ENCODE data around the gene TST.
A peak's percentile ranks its signal among the peaks of the same experiment; 100 is the strongest.

Gene TST

DNA sequence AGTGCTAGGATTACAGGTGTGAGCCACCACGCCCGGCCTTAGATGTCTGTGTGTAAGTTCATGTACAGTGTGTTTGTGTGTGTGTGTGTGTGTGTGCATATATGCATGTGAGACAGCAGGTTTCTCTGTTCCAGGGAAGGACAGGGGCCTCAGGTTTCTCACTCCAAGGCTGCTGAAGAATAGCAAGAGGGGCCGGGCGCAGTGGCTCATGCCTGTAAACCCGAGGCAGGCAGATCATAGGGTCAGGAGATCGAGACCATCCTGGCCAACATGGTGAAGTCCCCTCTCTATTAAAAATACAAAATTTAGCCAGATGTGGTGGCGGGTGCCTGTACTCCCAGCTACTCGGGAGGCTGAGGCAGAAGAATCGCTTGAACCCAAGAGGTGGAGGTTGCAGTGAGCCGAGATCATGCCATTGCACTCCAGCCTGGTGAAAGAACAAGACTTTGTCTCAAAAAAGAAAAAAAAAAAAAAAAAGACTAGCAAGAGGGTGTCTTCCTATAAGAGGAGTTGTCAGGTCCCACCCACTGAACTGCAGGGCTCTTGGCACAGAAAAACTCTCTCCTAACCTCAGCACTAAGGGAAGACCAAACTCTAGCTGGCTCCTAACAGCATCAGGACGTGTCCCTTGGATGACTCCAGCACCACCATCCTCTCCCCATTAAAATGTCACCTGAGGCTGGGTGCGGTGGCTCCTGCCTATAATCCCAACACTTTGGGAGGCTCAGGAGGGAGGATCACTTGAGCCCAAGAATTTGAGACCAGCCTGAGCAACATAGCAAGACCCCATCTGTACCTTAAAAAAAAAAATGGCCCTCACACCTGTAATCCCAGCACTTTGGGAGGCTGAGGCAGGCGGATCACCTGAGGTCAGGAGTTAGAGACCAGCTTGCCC, 40.0 kb downstream of the TST start:
- no peak for DNase-seq

DNA sequence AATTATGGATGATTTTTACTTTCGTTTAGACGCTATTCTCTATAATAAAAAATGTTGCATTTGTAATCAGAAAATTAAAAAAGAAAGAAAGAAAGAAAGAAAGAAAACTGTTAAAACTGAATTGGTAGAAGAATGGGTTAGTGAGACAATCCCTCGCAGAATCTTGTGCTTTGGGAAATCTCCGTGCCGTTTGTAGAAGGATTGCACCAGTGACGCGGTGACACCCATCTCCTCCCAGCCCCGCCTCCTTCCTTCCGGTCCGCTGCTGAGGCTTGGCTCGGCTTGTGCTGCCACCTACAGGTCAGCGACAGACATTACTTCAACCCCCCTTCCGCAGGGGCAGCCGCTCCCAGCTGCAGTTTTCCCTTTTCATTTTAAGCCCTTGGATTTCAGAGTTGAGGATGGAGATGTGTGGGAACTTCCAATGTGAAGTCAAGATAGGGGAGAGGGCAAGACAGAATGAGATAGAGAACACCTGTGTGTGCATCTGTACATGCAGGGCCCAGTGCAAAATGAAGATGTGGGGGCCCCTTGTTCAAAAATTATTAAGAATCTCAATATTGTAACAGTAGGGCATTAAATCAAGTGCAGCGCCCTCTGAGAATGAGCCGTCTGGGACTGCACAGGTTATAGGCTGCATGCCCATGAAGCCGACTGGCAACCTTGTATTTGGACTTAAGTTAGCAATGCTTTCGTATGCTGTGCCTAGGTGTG, 41.1 kb downstream of the TST start:
- DNase-seq = peak; percentile 53

DNA sequence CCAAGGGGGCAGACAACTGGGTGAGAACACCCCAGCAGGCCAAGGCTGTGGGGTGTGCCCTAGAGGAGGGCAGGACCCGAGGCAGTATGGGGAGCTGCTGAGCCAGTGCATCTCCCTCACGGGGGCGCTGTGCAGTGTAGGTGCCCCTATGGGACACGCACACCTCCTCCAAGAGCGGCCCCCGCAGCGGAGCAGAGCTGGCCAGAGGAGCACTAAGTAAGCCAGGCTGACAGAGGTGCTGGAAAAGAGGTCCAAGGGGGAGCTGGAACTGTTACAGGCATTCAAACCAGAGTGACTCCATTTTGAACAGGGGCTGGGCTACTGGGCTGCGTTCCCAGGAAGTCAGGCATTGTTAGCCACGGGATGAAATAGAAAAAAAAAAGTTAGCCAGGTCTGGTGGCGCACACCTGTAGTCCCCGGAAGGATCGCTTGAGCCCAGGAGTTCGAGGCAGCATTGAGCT, 41.8 kb downstream of the TST start:
- peak; percentile 37 for DNase-seq

DNA sequence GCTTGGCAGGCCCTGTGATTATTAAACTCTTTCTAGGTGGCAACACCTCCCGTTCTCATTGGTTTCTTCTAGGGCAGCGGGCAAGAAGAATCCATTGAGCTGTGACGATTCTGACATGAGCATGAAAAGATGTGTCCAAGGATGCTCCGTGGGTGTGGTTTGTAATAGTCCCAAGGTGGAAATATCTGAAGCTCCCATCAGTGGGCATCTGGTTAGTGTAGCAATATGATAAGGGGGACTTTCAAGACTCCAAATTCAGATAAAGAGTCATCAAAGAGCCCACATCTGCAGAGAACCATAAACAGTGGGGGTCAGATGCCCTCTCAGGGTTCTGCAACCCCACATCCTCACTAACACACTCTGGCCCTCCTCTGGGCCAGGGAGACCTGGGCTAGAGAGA, 42.6 kb downstream of the TST start:
- no peak for DNase-seq

DNA sequence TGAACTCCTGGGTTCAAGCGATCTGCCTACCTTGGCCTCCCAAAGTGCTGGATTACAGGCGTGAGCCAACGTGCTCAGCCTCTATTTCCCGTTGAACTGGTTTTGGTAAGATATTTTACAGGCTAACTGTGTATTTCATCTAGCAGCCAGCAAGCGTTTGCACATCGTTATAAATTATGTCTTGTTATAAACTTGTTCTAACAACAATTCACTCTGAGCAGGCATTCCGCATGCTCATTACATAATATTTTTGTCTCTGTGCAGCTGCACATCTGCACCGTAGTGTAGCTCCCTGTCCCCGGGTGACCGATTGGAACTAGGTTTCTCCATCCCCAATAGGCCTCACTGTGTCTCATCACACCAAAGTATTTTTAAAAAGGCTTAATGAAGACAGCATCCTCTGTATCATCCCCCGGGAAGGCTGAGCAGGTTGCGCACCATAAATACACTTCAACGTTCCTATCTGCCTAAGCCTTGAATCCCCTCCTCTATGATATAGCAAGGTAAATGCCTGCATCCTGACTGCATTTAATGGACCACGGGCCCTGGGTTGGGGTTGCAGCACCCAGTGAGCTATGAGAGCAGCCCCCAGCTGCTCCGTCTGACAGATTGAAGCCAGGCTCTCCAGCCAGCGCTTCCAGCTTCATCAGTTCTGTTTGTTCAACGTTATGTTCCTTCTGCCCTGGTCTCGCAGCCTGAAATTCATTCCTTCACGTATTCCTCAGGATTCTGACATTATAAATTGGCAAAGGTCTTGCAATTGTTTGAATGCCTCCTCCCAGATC, 47.7 kb downstream of the TST start:
- DNase-seq = no peak

DNA sequence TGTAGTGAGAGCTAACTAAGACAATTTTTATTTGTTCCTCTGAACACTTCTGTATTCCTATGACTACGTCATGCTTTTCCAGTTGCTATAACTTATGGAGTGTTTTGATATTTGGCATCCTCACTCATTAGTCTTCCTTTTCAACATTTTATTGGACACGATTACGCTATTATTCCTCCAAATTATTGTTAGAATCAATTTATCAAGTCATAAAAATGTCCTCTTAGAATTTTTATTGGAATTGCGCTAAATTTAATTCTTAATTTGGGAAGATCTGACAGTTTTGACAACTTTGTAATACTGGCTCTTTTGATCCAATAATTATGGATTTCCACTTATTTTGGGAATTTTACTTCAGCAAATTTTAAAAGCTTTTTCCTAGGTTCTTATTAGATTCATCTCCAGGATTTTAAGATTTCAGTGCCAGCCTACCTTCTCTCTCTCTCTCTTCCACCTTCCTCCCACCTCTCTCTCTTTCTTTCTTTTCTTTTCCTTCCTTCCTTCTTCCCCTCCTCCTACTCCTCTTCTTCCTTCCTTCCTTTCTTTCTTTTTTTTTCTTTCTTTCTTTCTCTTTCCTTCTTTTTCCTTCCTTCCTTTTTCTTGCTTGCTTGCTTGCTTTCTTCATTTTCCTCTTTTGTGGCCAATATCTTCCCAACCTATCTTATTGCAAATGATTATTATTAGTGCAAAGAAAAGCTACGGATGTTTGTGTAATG, 50.8 kb downstream of the TST start:
- no peak for DNase-seq

DNA sequence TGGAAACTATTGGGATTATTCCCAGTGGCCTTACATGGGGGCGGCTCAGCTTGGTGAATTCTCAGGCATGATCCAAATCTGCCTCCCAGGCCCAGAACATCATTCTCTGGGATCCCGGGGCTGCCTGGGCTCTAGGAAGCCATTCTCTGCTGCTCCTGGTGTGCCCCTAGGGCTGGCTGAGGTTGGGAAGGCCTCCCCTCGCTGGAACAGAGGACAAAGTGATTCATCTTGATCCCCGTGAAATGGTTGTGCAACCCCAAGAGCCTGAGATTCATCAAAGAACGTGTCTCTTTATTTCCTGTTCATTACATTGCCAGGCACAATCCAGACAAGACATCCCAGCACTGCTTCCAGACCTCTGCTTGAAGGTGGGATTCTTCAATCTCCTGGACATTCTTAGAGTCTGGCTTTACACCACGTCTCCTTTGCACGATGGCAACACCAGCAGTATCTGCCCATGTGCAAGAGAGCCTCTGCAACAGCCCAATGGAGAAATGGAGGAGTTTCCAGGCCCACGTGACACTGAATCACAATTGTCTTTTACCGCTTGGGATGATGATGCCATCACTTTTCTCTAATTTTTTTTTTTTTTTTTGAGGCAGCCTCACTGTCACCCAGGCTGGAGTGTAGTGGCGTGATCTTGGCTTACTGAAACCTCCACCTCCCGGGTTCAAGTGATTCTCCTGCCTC, 52.3 kb downstream of the TST start:
- DNase-seq = no peak

DNA sequence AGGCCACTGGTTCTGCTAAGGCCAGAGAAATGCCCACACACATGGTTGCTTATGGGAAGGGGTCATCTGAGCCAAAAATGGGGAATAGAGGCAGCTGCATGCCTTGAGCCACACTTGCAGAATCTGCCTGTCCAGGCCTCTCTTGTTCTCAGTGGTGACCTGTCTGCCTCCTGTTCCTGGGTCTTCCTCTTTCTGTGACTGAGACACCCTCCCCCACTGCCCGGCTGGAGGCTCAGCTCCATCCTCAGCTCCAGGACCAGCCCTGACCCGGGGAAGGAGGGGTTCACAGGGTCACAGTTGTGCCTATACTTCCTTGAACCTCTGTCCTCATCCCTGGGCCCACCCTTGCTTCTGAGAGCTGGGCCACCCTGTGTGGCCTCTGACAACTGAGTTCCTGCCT, 53.6 kb downstream of the TST start:
- DNase-seq = no peak

DNA sequence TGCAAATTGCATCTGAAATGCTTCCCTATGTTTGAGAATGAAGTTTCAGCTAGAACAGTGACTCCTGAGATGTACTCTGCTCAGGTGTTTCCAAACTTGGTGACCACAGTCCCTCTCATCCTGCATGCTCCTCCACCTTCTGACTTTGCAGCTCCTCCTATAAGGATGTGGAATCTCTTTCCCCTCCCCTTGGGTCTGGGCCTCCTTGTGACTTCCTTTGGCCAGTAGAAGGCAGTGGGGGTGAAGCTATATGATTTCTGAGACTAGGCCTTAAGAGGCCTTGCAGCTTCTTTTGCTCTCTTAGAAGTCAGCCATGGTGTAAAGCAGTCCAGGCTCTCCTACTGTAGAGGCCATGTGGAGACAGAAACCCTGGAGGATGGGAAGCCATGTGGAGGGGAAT, 55.1 kb downstream of the TST start:
- no peak for DNase-seq

DNA sequence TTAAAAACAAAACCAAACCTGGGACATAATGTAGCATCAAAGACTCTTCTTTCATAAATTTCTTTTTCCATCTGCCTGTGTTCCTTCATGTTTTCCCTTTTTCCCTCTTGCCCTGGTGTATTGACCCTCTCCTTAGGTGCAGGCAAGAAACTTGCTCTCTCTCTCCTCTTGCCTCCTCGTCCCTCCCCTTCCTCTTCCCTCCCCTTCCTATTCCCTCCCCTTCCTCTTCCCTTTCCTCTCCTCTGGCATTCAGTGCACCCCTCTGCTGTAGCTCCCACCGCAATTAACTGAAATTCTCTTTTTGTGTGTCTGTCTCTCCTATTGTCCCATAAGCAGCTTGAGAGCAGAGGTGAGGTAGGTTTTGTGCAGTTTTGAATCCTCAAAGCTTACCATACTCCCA, 55.9 kb downstream of the TST start:
- no peak for DNase-seq

DNA sequence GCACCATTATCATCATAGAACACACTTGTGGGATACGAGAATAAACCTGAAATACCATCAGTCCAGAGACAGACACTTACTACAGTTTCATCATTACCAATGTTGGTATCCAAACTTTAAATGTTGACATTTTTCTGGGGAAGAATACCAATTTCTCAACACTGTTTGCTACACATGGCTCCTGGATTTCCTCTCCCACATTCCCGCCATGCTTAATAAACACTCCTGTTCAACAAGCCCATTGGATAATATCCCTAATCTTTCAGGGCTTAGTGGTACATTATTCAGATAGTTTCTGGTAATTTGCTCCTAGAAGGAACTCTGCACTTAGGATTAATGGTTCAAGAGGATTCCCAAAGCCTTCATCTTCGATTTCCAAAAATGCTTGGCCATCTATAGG, 57.6 kb downstream of the TST start:
- DNase-seq = no peak

All from activated gamma-delta T cell (primary cell).